Activated CD8-positive, alpha-beta T cell treated with anti-CD3 and anti-CD28 coated beads, Interleukin-2, amount 10 ng/mL, durations not matched to agents 7 days and 5 days (primary cell): ENCODE measurements around the gene DUSP5. TPM values are rescaled to one million over a fixed set of nuclear protein-coding genes. Genes with fewer than 3 reads are reported as not detected.

Source experiments
- ATAC-seq: fragments of 150-1000 bp; cut with Tn5 transposase; one replicate; pipeline ENCODE4 v1.10.0; 2021; ENCODE audit warnings: moderate library complexity
- CTCF ChIA-PET: fragments of 350-600 bp; sonication (Branson Sonifier 250); formaldehyde crosslinking; loops from one replicate; lab custom pipeline; 2021; ENCODE audit warnings: antibody characterized with exemption; lab: Charles Lee
- POLR2A ChIA-PET: fragments of 350-600 bp; sonication (Branson Sonifier 250); formaldehyde crosslinking; loops from one replicate; lab custom pipeline; 2021; ENCODE audit warnings: antibody characterized with exemption; lab: Charles Lee
- DNase-seq: peaks from one replicate; pipeline ENCODE4 v3.0.0-alpha.2; 2020
- H3K27ac Mint-ChIP-seq: one replicate; pipeline ENCODE4 v1.8.0; 2021; ENCODE audit warnings: mild to moderate bottlenecking, mixed read lengths
- H3K27me3 Mint-ChIP-seq: one replicate; pipeline ENCODE4 v1.8.0; 2021; ENCODE audit warnings: low read depth, mixed read lengths
- H3K36me3 Mint-ChIP-seq: one replicate; pipeline ENCODE4 v1.8.0; 2021; ENCODE audit warnings: low read depth, mixed read lengths
- H3K4me1 Mint-ChIP-seq: one replicate; pipeline ENCODE4 v1.8.0; 2021; ENCODE audit warnings: low read depth, mixed read lengths
- H3K4me3 Mint-ChIP-seq: one replicate; pipeline ENCODE4 v1.8.0; 2021; ENCODE audit warnings: mild to moderate bottlenecking, mixed read lengths
- H3K9me3 Mint-ChIP-seq: one replicate; pipeline ENCODE4 v1.8.0; 2022; ENCODE audit warnings: mixed read lengths; ENCODE audit not compliant: insufficient read depth
- total RNA-seq, 2 experiments: library from RNA; stranded (reverse); gene quantifications; one replicate each; pipeline ENCODE4 v1.2.3, GENCODE V29; 2021

DUSP5 gene
- total RNA-seq, 2 experiments from 2014 or later, result 26.8 to 27.8 TPM

GRCh38 chr10:110509560-110509959 is 11.9 kb downstream of the DUSP5 start:
- ChIA-PET POLR2A (no interaction called here), CTCF (interaction anchor here (0.9 kb wide), 1 partner anchor 155 kb away, joined by 4 read pairs; no protein-coding TSS in a partner anchor)
- H3K36me3 Mint-ChIP-seq, result peaks cover 95% of the 10 kb centered on the region
- H3K4me1 Mint-ChIP-seq, result peaks cover 69% of the 10 kb centered on the region
- no peaks in the 10 kb centered on the region for H3K27me3 Mint-ChIP-seq
- no peak for ATAC-seq
- no peak overlapping the region for H3K4me3 Mint-ChIP-seq
- no peak for DNase-seq
- no peaks in the 10 kb centered on the region for H3K9me3 Mint-ChIP-seq
- H3K27ac Mint-ChIP-seq, result no peak overlapping the region

- no peak for ATAC-seq
- POLR2A ChIA-PET, result no interaction called here
- Mint-ChIP-seq H3K27ac (no peak overlapping the region), H3K9me3 (no peaks in the 10 kb centered on the region), H3K4me1 (peaks cover 64% of the 10 kb centered on the region), H3K27me3 (no peaks in the 10 kb centered on the region), H3K36me3 (peaks cover 92% of the 10 kb centered on the region), H3K4me3 (no peak overlapping the region)
- CTCF ChIA-PET, result interaction anchor here (0.9 kb wide), 1 partner anchor 155 kb away, joined by 4 read pairs; no protein-coding TSS in a partner anchor
- no peak for DNase-seq
Measured at GRCh38 chr10:110510086-110510485, 12.4 kb downstream of the DUSP5 start.

DNA sequence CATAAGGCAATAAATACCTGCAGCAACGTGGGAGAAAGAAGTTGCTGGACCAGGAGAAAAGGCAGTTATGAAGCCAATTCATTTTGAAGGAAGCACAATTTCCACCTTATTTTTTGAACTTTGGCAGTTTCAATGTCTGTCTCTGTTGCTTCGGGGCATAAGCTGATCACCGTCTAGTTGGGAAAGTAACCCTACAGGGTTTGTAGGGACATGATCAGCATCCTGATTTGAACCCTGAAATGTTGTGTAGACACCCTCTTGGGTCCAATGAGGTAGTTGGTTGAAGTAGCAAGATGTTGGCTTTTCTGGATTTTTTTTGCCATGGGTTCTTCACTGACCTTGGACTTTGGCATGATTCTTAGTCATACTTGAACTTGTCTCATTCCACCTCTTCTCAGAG is 13.0 kb downstream of the DUSP5 start:
- ChIA-PET CTCF (no interaction called here), POLR2A (no interaction called here)
- Mint-ChIP-seq H3K27me3 (no peaks in the 10 kb centered on the region), H3K4me1 (peaks cover 58% of the 10 kb centered on the region), H3K9me3 (no peaks in the 10 kb centered on the region), H3K4me3 (no peak overlapping the region), H3K27ac (no peak overlapping the region), H3K36me3 (peaks cover 86% of the 10 kb centered on the region)
- DNase-seq, result no peak
- no peak for ATAC-seq

GRCh38 chr10:110511734-110512449 is 14.2 kb downstream of the DUSP5 start:
- H3K27me3 Mint-ChIP-seq, result no peaks in the 10 kb centered on the region
- no peak for DNase-seq
- peaks cover 75% of the 10 kb centered on the region for H3K36me3 Mint-ChIP-seq
- CTCF ChIA-PET, result interaction anchor here (0.7 to 2.2 kb wide), 8 partner anchors 8 to 207 kb away, joined by 3 to 6 read pairs (median 4); no protein-coding TSS in a partner anchor
- H3K4me3 Mint-ChIP-seq, result no peak overlapping the region
- no peak overlapping the region for H3K27ac Mint-ChIP-seq
- no peaks in the 10 kb centered on the region for H3K9me3 Mint-ChIP-seq
- peaks cover 46% of the 10 kb centered on the region for H3K4me1 Mint-ChIP-seq
- no peak for ATAC-seq
- POLR2A ChIA-PET, result interaction anchor here (1.3 kb wide), 1 partner anchor 13 kb away, joined by 4 read pairs; no protein-coding TSS in a partner anchor

DNA sequence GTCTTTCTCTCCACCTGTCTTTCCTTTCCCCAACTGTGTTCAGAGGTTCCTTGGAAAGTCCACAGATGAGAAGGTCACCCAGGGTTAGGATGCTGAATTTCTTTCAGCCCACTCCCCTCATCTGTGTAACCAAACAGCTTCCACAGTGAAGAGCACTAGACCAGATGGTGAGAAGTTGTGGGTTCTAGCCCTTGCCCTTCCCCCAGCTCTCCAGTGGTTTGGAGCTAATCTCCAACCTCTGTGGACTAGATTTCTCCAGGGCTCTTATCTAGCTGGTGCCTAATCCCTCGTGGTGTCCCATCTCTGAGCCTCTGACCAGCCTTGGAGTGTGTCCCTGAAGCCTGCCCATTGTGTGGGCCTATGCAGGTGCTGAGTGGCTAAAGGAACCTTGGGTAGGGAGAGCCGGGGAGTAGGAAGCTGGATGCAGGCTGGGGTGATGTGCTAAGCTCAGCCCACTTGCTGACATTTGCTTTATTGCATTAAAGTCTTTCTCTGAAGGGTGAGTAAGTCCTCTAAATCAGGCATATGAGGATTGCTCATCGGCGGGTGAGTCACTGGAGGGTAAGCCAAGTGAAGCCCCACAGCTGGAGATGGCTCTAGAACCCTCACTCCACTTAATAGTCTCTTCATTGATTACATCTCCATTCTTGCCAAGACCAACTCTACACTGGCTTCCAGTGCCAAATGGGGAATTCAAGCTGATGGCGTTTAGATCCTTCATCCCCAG is 14.9 kb downstream of the DUSP5 start:
- Mint-ChIP-seq H3K27ac (no peak overlapping the region), H3K9me3 (no peaks in the 10 kb centered on the region), H3K36me3 (peaks cover 67% of the 10 kb centered on the region), H3K4me3 (no peak overlapping the region), H3K27me3 (no peaks in the 10 kb centered on the region), H3K4me1 (peaks cover 41% of the 10 kb centered on the region)
- ATAC-seq, result no peak
- no peak for DNase-seq
- CTCF ChIA-PET, result interaction anchor here (0.8 to 2.2 kb wide), 10 partner anchors 8 to 207 kb away, joined by 3 to 6 read pairs (median 4); no protein-coding TSS in a partner anchor
- POLR2A ChIA-PET, result interaction anchor here (0.6 to 1.3 kb wide), 4 partner anchors 9 to 30 kb away, joined by 3 to 4 read pairs (median 4); no protein-coding TSS in a partner anchor

GRCh38 chr10:110513949-110514348 is 16.2 kb downstream of the DUSP5 start:
- DNase-seq (no peak), ATAC-seq (no peak)
- Mint-ChIP-seq H3K27me3 (no peaks in the 10 kb centered on the region), H3K36me3 (peaks cover 54% of the 10 kb centered on the region), H3K9me3 (no peaks in the 10 kb centered on the region), H3K4me3 (no peak overlapping the region), H3K4me1 (peaks cover 28% of the 10 kb centered on the region), H3K27ac (no peak overlapping the region)
- ChIA-PET POLR2A (interaction anchor here (1.0 kb wide), 1 partner anchor 11 kb away, joined by 4 read pairs; no protein-coding TSS in a partner anchor), CTCF (interaction anchor here (0.9 to 1.8 kb wide), 2 partner anchors 10 to 26 kb away, joined by 3 to 5 read pairs; no protein-coding TSS in a partner anchor)

DNA sequence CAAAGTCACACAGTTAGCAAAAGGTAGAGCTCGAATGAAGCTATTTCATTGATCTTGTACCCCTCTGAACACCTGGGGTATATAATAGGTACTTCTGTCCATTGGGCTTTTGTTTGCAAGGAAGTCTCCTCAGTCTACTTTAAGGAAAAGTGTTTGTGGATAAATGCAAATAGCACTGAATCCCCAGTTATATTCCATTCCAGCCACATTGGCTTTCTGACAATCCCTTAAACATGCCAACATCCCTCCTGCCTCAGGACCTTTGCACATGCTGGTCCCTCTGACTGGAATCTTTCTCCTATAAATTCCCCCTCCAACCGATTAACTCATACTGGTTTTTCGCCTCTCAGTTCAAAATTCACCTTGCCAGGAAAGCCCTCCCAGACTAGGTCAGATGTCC is 17.1 kb downstream of the DUSP5 start:
- ChIA-PET CTCF (no interaction called here), POLR2A (no interaction called here)
- no peak overlapping the region for H3K4me3 Mint-ChIP-seq
- no peak overlapping the region for H3K27ac Mint-ChIP-seq
- peaks cover 24% of the 10 kb centered on the region for H3K4me1 Mint-ChIP-seq
- H3K9me3 Mint-ChIP-seq, result no peaks in the 10 kb centered on the region
- H3K36me3 Mint-ChIP-seq, result peaks cover 45% of the 10 kb centered on the region
- H3K27me3 Mint-ChIP-seq, result no peaks in the 10 kb centered on the region
- DNase-seq, result no peak
- no peak for ATAC-seq

- CTCF ChIA-PET, result interaction anchor here (1.4 kb wide), 1 partner anchor 13 kb away, joined by 3 read pairs; no protein-coding TSS in a partner anchor
- ATAC-seq (no peak), DNase-seq (no peak)
- peaks cover 10% of the 10 kb centered on the region for H3K4me1 Mint-ChIP-seq
- peaks cover 26% of the 10 kb centered on the region for H3K36me3 Mint-ChIP-seq
- H3K9me3 Mint-ChIP-seq, result no peaks in the 10 kb centered on the region
- H3K27ac Mint-ChIP-seq, result no peak overlapping the region
- POLR2A ChIA-PET, result interaction anchor here (0.6 to 1.2 kb wide), 2 partner anchors 13 to 213 kb away, joined by 3 read pairs; partner anchors contain the start of gene SMNDC1
- no peak overlapping the region for H3K4me3 Mint-ChIP-seq
- no peaks in the 10 kb centered on the region for H3K27me3 Mint-ChIP-seq
Measured at GRCh38 chr10:110516815-110517492, 19.2 kb downstream of the DUSP5 start.

GRCh38 chr10:110522365-110522988 is 24.8 kb downstream of the DUSP5 start:
- Mint-ChIP-seq H3K27me3 (no peaks in the 10 kb centered on the region), H3K27ac (peak overlapping the region; percentile 41), H3K4me3 (no peak overlapping the region), H3K4me1 (peaks cover 24% of the 10 kb centered on the region), H3K36me3 (peaks cover 13% of the 10 kb centered on the region), H3K9me3 (no peaks in the 10 kb centered on the region)
- ATAC-seq, result peak; percentile 46
- ChIA-PET CTCF (interaction anchor here (0.6 to 1.4 kb wide), 5 partner anchors 11 to 43 kb away, joined by 3 to 8 read pairs (median 3); no protein-coding TSS in a partner anchor), POLR2A (interaction anchor here (0.6 to 1.2 kb wide), 3 partner anchors 9 to 19 kb away, joined by 3 read pairs; no protein-coding TSS in a partner anchor)
- peak; percentile 48 for DNase-seq

DNA sequence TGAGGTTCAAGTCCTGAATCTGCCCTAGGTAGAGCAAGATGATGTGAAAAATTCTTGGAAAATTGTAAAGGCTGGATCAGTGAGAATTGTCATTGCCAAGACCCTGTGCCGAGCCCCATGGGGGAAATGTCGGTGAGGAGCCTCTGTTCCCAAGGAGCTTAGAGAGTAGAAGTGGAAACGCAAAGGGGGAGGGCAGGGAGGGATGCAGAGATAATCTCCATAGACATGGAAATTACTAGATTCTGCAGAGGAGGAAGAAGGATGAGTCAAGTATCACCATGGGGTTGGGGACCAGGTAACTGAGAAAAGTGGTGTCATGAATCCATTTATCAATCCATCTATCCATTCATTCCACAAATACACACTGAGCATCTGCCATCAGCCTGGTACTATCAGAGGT is 26.0 kb downstream of the DUSP5 start:
- Mint-ChIP-seq H3K36me3 (peaks cover 13% of the 10 kb centered on the region), H3K4me1 (peaks cover 33% of the 10 kb centered on the region), H3K9me3 (no peaks in the 10 kb centered on the region), H3K27me3 (no peaks in the 10 kb centered on the region), H3K4me3 (no peak overlapping the region), H3K27ac (no peak overlapping the region)
- DNase-seq, result no peak
- ATAC-seq, result no peak
- POLR2A ChIA-PET, result no interaction called here
- CTCF ChIA-PET, result interaction anchor here (1.5 kb wide), 1 partner anchor 23 kb away, joined by 6 read pairs; no protein-coding TSS in a partner anchor
